ENCODE results near the gene ERICH6.

Gene ERICH6

GRCh38 chr3:150736903-150737832 is 33.4 kb upstream of the ERICH6 start:
- DNase-seq = peak; percentile 25

- DNase-seq = no peak
These were observed 32.6 kb upstream of the ERICH6 start for GRCh38 chr3:150736316-150736719.

- DNase-seq = no peak
These were observed 31.0 kb upstream of the ERICH6 start for GRCh38 chr3:150734795-150735119.

- no peak for DNase-seq
These were observed 30.4 kb upstream of the ERICH6 start for GRCh38 chr3:150733936-150734794.

- no peak for DNase-seq
These were observed 29.7 kb upstream of the ERICH6 start for GRCh38 chr3:150733373-150733935.

GRCh38 chr3:150729682-150730360 is 26.1 kb upstream of the ERICH6 start:
- DNase-seq = no peak

GRCh38 chr3:150727653-150728502 is 24.2 kb upstream of the ERICH6 start:
- no peak for DNase-seq

GRCh38 chr3:150725548-150725947 is 21.8 kb upstream of the ERICH6 start:
- no peak for DNase-seq

GRCh38 chr3:150723946-150724345 is 20.2 kb upstream of the ERICH6 start:
- DNase-seq = no peak

- DNase-seq = no peak
These were observed 18.5 kb upstream of the ERICH6 start for GRCh38 chr3:150722267-150722666.

GRCh38 chr3:150721285-150722130 is 17.8 kb upstream of the ERICH6 start:
- no peak for DNase-seq

GRCh38 chr3:150720444-150720843 is 16.7 kb upstream of the ERICH6 start:
- DNase-seq = no peak

GRCh38 chr3:150710097-150710496 is 6.4 kb upstream of the ERICH6 start:
- DNase-seq = no peak

GRCh38 chr3:150703299-150703755 is 393 bp downstream of the ERICH6 start:
- DNase-seq = peak; percentile 66

GRCh38 chr3:150699068-150699639 is 4.6 kb downstream of the ERICH6 start:
- no peak for DNase-seq

- no peak for DNase-seq
These were observed 6.1 kb downstream of the ERICH6 start for GRCh38 chr3:150697646-150698045.

- no peak for DNase-seq
These were observed 12.2 kb downstream of the ERICH6 start for GRCh38 chr3:150691414-150692040.

GRCh38 chr3:150687613-150688012 is 16.1 kb downstream of the ERICH6 start:
- DNase-seq = no peak

GRCh38 chr3:150682824-150683223 is 20.9 kb downstream of the ERICH6 start:
- no peak for DNase-seq

GRCh38 chr3:150682279-150682678 is 21.4 kb downstream of the ERICH6 start:
- no peak for DNase-seq
